Measurements from ENCODE around the gene DOCK11. TPM values are rescaled to one million over a fixed set of nuclear protein-coding genes. Genes with fewer than 3 reads are reported as not detected.

Gene DOCK11
- total RNA-seq, 1 experiment from 2014 or later: 3.0 TPM

GRCh38 chrX:118660085-118660484 is 164.5 kb downstream of the DOCK11 start:
- Histone ChIP-seq H3K36me3 (ENCODE audit: low read depth, low read length) (no peaks in the 10 kb centered on the region), H3F3A (ENCODE audit: low read length, unreplicated experiment) (no peaks in the 10 kb centered on the region), H3K4me1 (ENCODE audit: insufficient read depth, low read length) (peaks cover 10% of the 10 kb centered on the region), H3K27me3 (ENCODE audit: low read length) (no peaks in the 10 kb centered on the region), H3K4me3 (ENCODE audit: low read length) (no peak overlapping the region), H3K4me2 (ENCODE audit: low read length) (no peak overlapping the region), H3K9me3 (ENCODE audit: low read length) (no peaks in the 10 kb centered on the region), H3K9ac (ENCODE audit: low read length) (no peak overlapping the region), H3K9me2 (replicated peaks; ENCODE audit: low read length) (no peaks in the 10 kb centered on the region), H3K79me2 (ENCODE audit: low read length) (no peaks in the 10 kb centered on the region), H4K20me1 (ENCODE audit: low read length) (no peaks in the 10 kb centered on the region), H3K27ac (ENCODE audit: low read length) (no peak overlapping the region), H2AFZ (ENCODE audit: low read length) (no peak overlapping the region)
- no peak for DNase-seq
- peak; percentile 31; the same call in 1 of the 2 replicates for ATAC-seq
- no peak for TF ChIP-seq CTCF (conservative IDR thresholded peaks at IDR 0.05; ENCODE audit: low read depth, low read length)
- no peak for TF ChIP-seq EZH2 (IDR thresholded peaks at IDR 0.05; ENCODE audit: low read length, unreplicated experiment)
- TF ChIP-seq EZH2phosphoT487 (IDR thresholded peaks at IDR 0.05; ENCODE audit: borderline replicate concordance, low read length): no peak
- ChIA-PET CTCF (no interaction called here), POLR2A (ENCODE audit: unreplicated experiment) (no interaction called here)
- no TSS peak for BruUV-seq (replicated peaks)
- intact Hi-C loops (cut with micrococcal nuclease): no loop called here

- Histone ChIP-seq H3K9me3 (ENCODE audit: low read length) (no peaks in the 10 kb centered on the region), H3K9me2 (replicated peaks; ENCODE audit: low read length) (no peaks in the 10 kb centered on the region), H4K20me1 (ENCODE audit: low read length) (no peaks in the 10 kb centered on the region), H3K4me2 (ENCODE audit: low read length) (no peak overlapping the region), H3K27ac (ENCODE audit: low read length) (no peak overlapping the region), H3K79me2 (ENCODE audit: low read length) (no peaks in the 10 kb centered on the region), H3K36me3 (ENCODE audit: low read depth, low read length) (no peaks in the 10 kb centered on the region), H2AFZ (ENCODE audit: low read length) (no peak overlapping the region), H3K27me3 (ENCODE audit: low read length) (no peaks in the 10 kb centered on the region), H3K4me1 (ENCODE audit: insufficient read depth, low read length) (peaks cover 16% of the 10 kb centered on the region), H3K9ac (ENCODE audit: low read length) (no peak overlapping the region), H3K4me3 (ENCODE audit: low read length) (no peak overlapping the region), H3F3A (ENCODE audit: low read length, unreplicated experiment) (peaks cover 4% of the 10 kb centered on the region)
- CTCF ChIA-PET: no interaction called here
- ATAC-seq (no peak), DNase-seq (no peak)
- intact Hi-C loops (cut with micrococcal nuclease): no loop called here
- POLR2A ChIA-PET (ENCODE audit: unreplicated experiment): no interaction called here
- TF ChIP-seq EZH2 (IDR thresholded peaks at IDR 0.05; ENCODE audit: low read length, unreplicated experiment): no peak
- no peak for TF ChIP-seq CTCF (conservative IDR thresholded peaks at IDR 0.05; ENCODE audit: low read depth, low read length)
- TF ChIP-seq EZH2phosphoT487 (IDR thresholded peaks at IDR 0.05; ENCODE audit: borderline replicate concordance, low read length): no peak
- BruUV-seq (replicated peaks): no TSS peak
Observed at GRCh38 chrX:118665204-118665603, 169.6 kb downstream of the DOCK11 start.

GRCh38 chrX:118666521-118666920 is 170.9 kb downstream of the DOCK11 start:
- intact Hi-C loops (cut with micrococcal nuclease): loop anchor here (1.0 kb wide), 1 partner anchor 61 kb away; the partner anchor contains the start of gene IL13RA1
- H3K27ac ChIP-seq (ENCODE audit: low read length): peak overlapping the region; percentile 72
- H3K4me2 ChIP-seq (ENCODE audit: low read length): peak overlapping the region; percentile 74
- no peaks in the 10 kb centered on the region for H3K9me2 ChIP-seq (replicated peaks; ENCODE audit: low read length)
- TF ChIP-seq EZH2 (IDR thresholded peaks at IDR 0.05; ENCODE audit: low read length, unreplicated experiment): no peak
- TF ChIP-seq EZH2phosphoT487 (IDR thresholded peaks at IDR 0.05; ENCODE audit: borderline replicate concordance, low read length): no peak
- TF ChIP-seq CTCF (conservative IDR thresholded peaks at IDR 0.05; ENCODE audit: low read depth, low read length): no peak
- no peaks in the 10 kb centered on the region for H3K9me3 ChIP-seq (ENCODE audit: low read length)
- no peaks in the 10 kb centered on the region for H4K20me1 ChIP-seq (ENCODE audit: low read length)
- BruUV-seq (replicated peaks): no TSS peak
- ATAC-seq: peak; percentile 89
- no peaks in the 10 kb centered on the region for H3K36me3 ChIP-seq (ENCODE audit: low read depth, low read length)
- H3F3A ChIP-seq (ENCODE audit: low read length, unreplicated experiment): peaks cover 4% of the 10 kb centered on the region
- POLR2A ChIA-PET (ENCODE audit: unreplicated experiment): no interaction called here
- 0 out of 2 replicates have a peak overlapping the region, but pooled peaks have one; percentile 34 for H2AFZ ChIP-seq (ENCODE audit: low read length)
- H3K79me2 ChIP-seq (ENCODE audit: low read length): no peaks in the 10 kb centered on the region
- CTCF ChIA-PET: no interaction called here
- H3K4me1 ChIP-seq (ENCODE audit: insufficient read depth, low read length): peaks cover 16% of the 10 kb centered on the region
- peak; percentile 77 for DNase-seq
- H3K27me3 ChIP-seq (ENCODE audit: low read length): no peaks in the 10 kb centered on the region
- H3K4me3 ChIP-seq (ENCODE audit: low read length): peak overlapping the region; percentile 25; the same call in 1 of the 2 replicates
- 0 out of 2 replicates have a peak overlapping the region, but pooled peaks have one; percentile 4 for H3K9ac ChIP-seq (ENCODE audit: low read length)
